ENCODE results near the gene IRAK3. TPM values are rescaled to one million over a fixed set of nuclear protein-coding genes. Genes with fewer than 3 reads are reported as not detected.

IRAK3 gene, protein sequence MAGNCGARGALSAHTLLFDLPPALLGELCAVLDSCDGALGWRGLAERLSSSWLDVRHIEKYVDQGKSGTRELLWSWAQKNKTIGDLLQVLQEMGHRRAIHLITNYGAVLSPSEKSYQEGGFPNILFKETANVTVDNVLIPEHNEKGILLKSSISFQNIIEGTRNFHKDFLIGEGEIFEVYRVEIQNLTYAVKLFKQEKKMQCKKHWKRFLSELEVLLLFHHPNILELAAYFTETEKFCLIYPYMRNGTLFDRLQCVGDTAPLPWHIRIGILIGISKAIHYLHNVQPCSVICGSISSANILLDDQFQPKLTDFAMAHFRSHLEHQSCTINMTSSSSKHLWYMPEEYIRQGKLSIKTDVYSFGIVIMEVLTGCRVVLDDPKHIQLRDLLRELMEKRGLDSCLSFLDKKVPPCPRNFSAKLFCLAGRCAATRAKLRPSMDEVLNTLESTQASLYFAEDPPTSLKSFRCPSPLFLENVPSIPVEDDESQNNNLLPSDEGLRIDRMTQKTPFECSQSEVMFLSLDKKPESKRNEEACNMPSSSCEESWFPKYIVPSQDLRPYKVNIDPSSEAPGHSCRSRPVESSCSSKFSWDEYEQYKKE
- total RNA-seq, result 1.5 to 2.2 TPM (median 1.9 TPM) in 3 replicates

DNA sequence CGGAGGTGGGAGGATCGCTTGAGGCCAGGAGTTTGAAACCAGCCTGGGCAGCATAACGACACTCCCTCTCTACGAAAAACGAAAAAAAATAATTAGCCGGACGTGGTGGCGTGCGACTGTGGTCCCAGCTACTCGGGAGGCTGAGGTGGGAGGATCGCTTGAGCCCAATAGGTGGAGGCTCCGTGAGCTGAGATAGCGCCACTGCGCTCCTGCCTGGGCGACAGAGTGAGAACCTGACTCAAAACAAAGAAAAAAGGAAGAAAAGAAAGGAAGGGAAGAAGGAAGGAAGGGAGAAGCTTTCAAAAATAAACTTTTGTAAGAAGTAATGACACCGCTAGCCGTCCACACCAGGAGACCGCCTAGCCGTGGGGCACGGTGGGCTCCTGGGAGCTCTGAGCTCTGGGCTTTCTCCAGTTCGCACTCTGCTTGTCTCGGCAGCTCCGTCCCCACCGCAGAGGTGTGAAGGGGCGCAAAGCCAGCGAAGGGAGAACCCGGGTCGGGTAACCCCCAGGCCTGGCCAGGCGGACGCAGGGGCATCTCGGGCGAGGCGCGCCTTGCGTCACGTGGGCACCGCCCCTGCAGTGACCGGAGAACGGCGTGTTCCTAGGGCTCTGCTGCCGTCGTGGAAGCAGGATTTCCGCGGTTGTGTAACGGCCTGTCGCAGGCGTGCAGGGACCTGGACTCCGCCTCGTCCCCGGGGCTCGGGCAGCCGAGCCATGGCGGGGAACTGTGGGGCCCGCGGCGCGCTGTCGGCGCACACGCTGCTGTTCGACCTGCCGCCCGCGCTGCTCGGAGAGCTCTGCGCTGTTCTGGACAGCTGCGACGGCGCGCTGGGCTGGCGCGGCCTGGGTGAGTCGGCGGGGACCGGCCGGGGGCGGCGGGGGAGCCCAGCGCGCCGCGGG is at the start of gene IRAK3:
IRAK3 (plus strand) TSS at position 631 of the 902 bp plus-strand sequence; CDS start at position 717, 86 bp downstream.
- H3K4me3 Mint-ChIP-seq, result peak within 1 kb of the TSS; percentile 40
- H3K27ac Mint-ChIP-seq, result no peak within 1 kb of the TSS
- H3K9me3 Mint-ChIP-seq, result peaks cover 6% of the 10 kb centered on the region
- DNase-seq (ENCODE audit: low spot score in 2 of 2, unreplicated experiment in 2 of 2), result peak in 1 of 2 experiments; percentile 40
- H3K4me1 Mint-ChIP-seq, result no peaks in the 10 kb centered on the region
- TF ChIP-seq, protein P1, sequence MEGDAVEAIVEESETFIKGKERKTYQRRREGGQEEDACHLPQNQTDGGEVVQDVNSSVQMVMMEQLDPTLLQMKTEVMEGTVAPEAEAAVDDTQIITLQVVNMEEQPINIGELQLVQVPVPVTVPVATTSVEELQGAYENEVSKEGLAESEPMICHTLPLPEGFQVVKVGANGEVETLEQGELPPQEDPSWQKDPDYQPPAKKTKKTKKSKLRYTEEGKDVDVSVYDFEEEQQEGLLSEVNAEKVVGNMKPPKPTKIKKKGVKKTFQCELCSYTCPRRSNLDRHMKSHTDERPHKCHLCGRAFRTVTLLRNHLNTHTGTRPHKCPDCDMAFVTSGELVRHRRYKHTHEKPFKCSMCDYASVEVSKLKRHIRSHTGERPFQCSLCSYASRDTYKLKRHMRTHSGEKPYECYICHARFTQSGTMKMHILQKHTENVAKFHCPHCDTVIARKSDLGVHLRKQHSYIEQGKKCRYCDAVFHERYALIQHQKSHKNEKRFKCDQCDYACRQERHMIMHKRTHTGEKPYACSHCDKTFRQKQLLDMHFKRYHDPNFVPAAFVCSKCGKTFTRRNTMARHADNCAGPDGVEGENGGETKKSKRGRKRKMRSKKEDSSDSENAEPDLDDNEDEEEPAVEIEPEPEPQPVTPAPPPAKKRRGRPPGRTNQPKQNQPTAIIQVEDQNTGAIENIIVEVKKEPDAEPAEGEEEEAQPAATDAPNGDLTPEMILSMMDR (IDR thresholded peaks at IDR 0.05; ENCODE audit: unreplicated experiment), result no peak
- H3K27me3 Mint-ChIP-seq (ENCODE audit: low read depth), result peaks cover 67% of the 10 kb centered on the region
- H3K36me3 Mint-ChIP-seq, result no peaks in the 10 kb centered on the region

DNA sequence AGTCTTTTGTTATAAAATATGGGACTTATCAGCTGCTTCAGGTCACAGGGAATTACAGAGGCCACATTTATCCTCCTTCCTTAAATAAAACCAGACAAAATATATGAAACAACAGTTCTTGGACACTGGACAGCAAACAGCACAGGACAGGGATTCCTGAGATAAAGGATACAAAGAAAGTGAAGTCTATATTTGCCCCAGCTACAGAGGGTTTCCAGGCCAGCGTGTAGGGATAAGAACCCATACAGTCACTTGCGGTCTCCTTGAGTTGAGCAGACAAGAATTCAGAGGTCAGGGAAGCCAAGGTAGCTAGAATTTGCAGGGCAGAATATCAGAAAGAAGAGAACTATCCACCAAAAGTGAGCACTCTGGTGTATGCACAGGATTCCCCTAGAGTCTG is 49.7 kb upstream of the IRAK3 start:
- DNase-seq (ENCODE audit: low spot score in 2 of 2, unreplicated experiment in 2 of 2), result no peak
- H3K36me3 Mint-ChIP-seq, result peaks cover 51% of the 10 kb centered on the region
- peaks cover 44% of the 10 kb centered on the region for H3K9me3 Mint-ChIP-seq
- H3K4me1 Mint-ChIP-seq, result no peaks in the 10 kb centered on the region
- no peak overlapping the region for H3K27ac Mint-ChIP-seq
- H3K4me3 Mint-ChIP-seq, result no peak overlapping the region
- TF ChIP-seq, protein P1 (IDR thresholded peaks at IDR 0.05; ENCODE audit: unreplicated experiment), result no peak
- no peaks in the 10 kb centered on the region for H3K27me3 Mint-ChIP-seq (ENCODE audit: low read depth)

GRCh38 chr12:66140731-66141130 is 48.3 kb upstream of the IRAK3 start:
- H3K4me1 Mint-ChIP-seq, result peaks cover 5% of the 10 kb centered on the region
- peaks cover 57% of the 10 kb centered on the region for H3K36me3 Mint-ChIP-seq
- H3K9me3 Mint-ChIP-seq, result peaks cover 46% of the 10 kb centered on the region
- TF ChIP-seq, protein P1 (IDR thresholded peaks at IDR 0.05; ENCODE audit: unreplicated experiment), result no peak
- H3K27ac Mint-ChIP-seq, result no peak overlapping the region
- DNase-seq (ENCODE audit: low spot score in 2 of 2, unreplicated experiment in 2 of 2), result no peak
- no peak overlapping the region for H3K4me3 Mint-ChIP-seq
- no peaks in the 10 kb centered on the region for H3K27me3 Mint-ChIP-seq (ENCODE audit: low read depth)

GRCh38 chr12:66141299-66141698 is 47.7 kb upstream of the IRAK3 start:
- TF ChIP-seq, protein P1 (IDR thresholded peaks at IDR 0.05; ENCODE audit: unreplicated experiment), result no peak
- no peak overlapping the region for H3K27ac Mint-ChIP-seq
- H3K36me3 Mint-ChIP-seq, result peaks cover 54% of the 10 kb centered on the region
- no peak overlapping the region for H3K4me3 Mint-ChIP-seq
- peaks cover 5% of the 10 kb centered on the region for H3K4me1 Mint-ChIP-seq
- peaks cover 43% of the 10 kb centered on the region for H3K9me3 Mint-ChIP-seq
- H3K27me3 Mint-ChIP-seq (ENCODE audit: low read depth), result no peaks in the 10 kb centered on the region
- DNase-seq (ENCODE audit: low spot score in 2 of 2, unreplicated experiment in 2 of 2), result no peak

DNA sequence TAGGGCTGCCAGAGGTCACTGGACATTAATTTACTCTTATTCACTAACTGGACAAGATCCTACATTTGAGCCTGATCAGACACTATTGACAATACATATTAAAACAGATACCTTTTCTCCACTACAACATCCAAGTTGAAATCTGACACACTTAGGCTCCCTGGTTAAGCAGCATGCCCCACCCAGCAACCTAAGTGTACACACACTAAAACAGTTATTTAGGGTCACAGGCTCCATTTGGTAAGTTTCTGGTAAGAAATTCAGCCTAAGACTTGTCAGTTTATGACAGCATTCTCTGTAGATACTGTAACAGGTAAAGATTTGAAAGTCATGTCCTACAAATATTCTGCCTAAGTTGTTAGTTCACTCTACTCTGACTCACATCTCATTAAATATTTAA is 46.2 kb upstream of the IRAK3 start:
- peaks cover 47% of the 10 kb centered on the region for H3K36me3 Mint-ChIP-seq
- no peaks in the 10 kb centered on the region for H3K27me3 Mint-ChIP-seq (ENCODE audit: low read depth)
- H3K4me3 Mint-ChIP-seq, result no peak overlapping the region
- DNase-seq (ENCODE audit: low spot score in 2 of 2, unreplicated experiment in 2 of 2), result no peak
- peaks cover 38% of the 10 kb centered on the region for H3K9me3 Mint-ChIP-seq
- H3K4me1 Mint-ChIP-seq, result peaks cover 5% of the 10 kb centered on the region
- TF ChIP-seq, protein P1 (IDR thresholded peaks at IDR 0.05; ENCODE audit: unreplicated experiment), result no peak
- no peak overlapping the region for H3K27ac Mint-ChIP-seq
